DMS53 treated with DMSO at 0.1 percent for 48 hours (cell line): ENCODE data around the gene TRAPPC2L.

Experiments
- DNase-seq: peaks from one replicate; lab custom pipeline; 2025; ENCODE audit not compliant: unreplicated experiment; lab: John Stamatoyannopoulos, UW

The TRAPPC2L gene

GRCh38 chr16:88906020-88906419, 49.1 kb downstream of the TRAPPC2L start:
- no peak for DNase-seq

GRCh38 chr16:88906535-88907105, 49.7 kb downstream of the TRAPPC2L start:
- DNase-seq: no peak

GRCh38 chr16:88907768-88908167, 50.8 kb downstream of the TRAPPC2L start:
- DNase-seq: no peak

GRCh38 chr16:88908307-88908706, 51.4 kb downstream of the TRAPPC2L start:
- DNase-seq: no peak

GRCh38 chr16:88909431-88910210, 52.7 kb downstream of the TRAPPC2L start:
- no peak for DNase-seq

- no peak for DNase-seq
Measured at GRCh38 chr16:88910284-88911135, 53.6 kb downstream of the TRAPPC2L start.

- DNase-seq: no peak
Measured at GRCh38 chr16:88911136-88911945, 54.4 kb downstream of the TRAPPC2L start.

GRCh38 chr16:88911946-88912310, 55.0 kb downstream of the TRAPPC2L start:
- no peak for DNase-seq
